Ureter (tissue), 1 donor: ENCODE results near the gene DPY19L1. TPM values are rescaled to one million over a fixed set of nuclear protein-coding genes. Genes with fewer than 3 reads are reported as not detected.
A peak's percentile ranks its signal among the peaks of the same experiment; 100 is the strongest.
"Not testable (repeated sequence)": the region's sequence is repeated elsewhere in the genome, so short reads cannot be mapped to it uniquely, and the experiment has no call there.

ENCODE experiments used
- DNase-seq: peaks from one replicate; pipeline ENCODE4 v3.0.0-alpha.2; 2020; ENCODE audit warnings: low spot score
- total RNA-seq: library from RNA; stranded (reverse); gene quantifications from one replicate; pipeline ENCODE4 v1.2.4, GENCODE V29; 2023
- donor health status: DM: yes; HTN: yes; CAD: no.

DPY19L1 gene
- total RNA-seq = 18.4 TPM

- DNase-seq = no peak
Measured at GRCh38 chr7:35037211-35037525, at the start of gene DPY19L1. Gene DPY19L1 (minus strand): TSS chr7:35037485. CDS start chr7:35037394, 91 bp downstream.

- DNase-seq = not testable (repeated sequence)
Measured at GRCh38 chr7:35079517-35079916, 42.2 kb upstream of the DPY19L1 start.

- not testable (repeated sequence) for DNase-seq
Measured at GRCh38 chr7:35074008-35074407, 36.7 kb upstream of the DPY19L1 start.

- DNase-seq = not testable (repeated sequence)
Measured at GRCh38 chr7:35072950-35073827, 35.9 kb upstream of the DPY19L1 start.

GRCh38 chr7:35069084-35069483, 31.8 kb upstream of the DPY19L1 start:
- DNase-seq = not testable (repeated sequence)

GRCh38 chr7:35065382-35065781, 28.1 kb upstream of the DPY19L1 start:
- DNase-seq = not testable (repeated sequence)

- not testable (repeated sequence) for DNase-seq
Measured at GRCh38 chr7:35058571-35058970, 21.3 kb upstream of the DPY19L1 start.

- DNase-seq = not testable (repeated sequence)
Measured at GRCh38 chr7:35057505-35058451, 20.5 kb upstream of the DPY19L1 start.

- not testable (repeated sequence) for DNase-seq
Measured at GRCh38 chr7:35055733-35056132, 18.4 kb upstream of the DPY19L1 start.

GRCh38 chr7:35053488-35054175, 16.3 kb upstream of the DPY19L1 start:
- not testable (repeated sequence) for DNase-seq

- not testable (repeated sequence) for DNase-seq
Measured at GRCh38 chr7:35048390-35048789, 11.1 kb upstream of the DPY19L1 start.

GRCh38 chr7:35047912-35048305, 10.6 kb upstream of the DPY19L1 start:
- DNase-seq = not testable (repeated sequence)

GRCh38 chr7:35047263-35047911, 10.1 kb upstream of the DPY19L1 start:
- not testable (repeated sequence) for DNase-seq

GRCh38 chr7:35043301-35043700, 6.0 kb upstream of the DPY19L1 start:
- not testable (repeated sequence) for DNase-seq

GRCh38 chr7:35040906-35041305, 3.6 kb upstream of the DPY19L1 start:
- DNase-seq = no peak

- DNase-seq = no peak
Measured at GRCh38 chr7:35039343-35039742, 2.1 kb upstream of the DPY19L1 start.

GRCh38 chr7:35038354-35038753, 1.1 kb upstream of the DPY19L1 start:
- no peak for DNase-seq

GRCh38 chr7:35037526-35038341, 449 bp upstream of the DPY19L1 start:
- DNase-seq = peak; percentile 92

- peak; percentile 53 for DNase-seq
Measured at GRCh38 chr7:35036361-35037171, 719 bp downstream of the DPY19L1 start.
